B cell (primary cell): ENCODE measurements around the gene IGFBP7.

Experiments used
- CTCF ChIP-seq: fragments of 200-600 bp; IDR thresholded peaks from one replicate; pipeline ENCODE4 v1.8.0; 2022; ENCODE audit warnings: antibody characterized with exemption, mild to moderate bottlenecking
- EZH2 ChIP-seq: IDR thresholded peaks from 2 replicates; pipeline ENCODE4 v1.6.1; 2012; ENCODE audit warnings: borderline replicate concordance, low read depth, mild to moderate bottlenecking, moderate library complexity, low read length; ENCODE audit not compliant: insufficient read depth, poor library complexity, severe bottlenecking

DNA sequence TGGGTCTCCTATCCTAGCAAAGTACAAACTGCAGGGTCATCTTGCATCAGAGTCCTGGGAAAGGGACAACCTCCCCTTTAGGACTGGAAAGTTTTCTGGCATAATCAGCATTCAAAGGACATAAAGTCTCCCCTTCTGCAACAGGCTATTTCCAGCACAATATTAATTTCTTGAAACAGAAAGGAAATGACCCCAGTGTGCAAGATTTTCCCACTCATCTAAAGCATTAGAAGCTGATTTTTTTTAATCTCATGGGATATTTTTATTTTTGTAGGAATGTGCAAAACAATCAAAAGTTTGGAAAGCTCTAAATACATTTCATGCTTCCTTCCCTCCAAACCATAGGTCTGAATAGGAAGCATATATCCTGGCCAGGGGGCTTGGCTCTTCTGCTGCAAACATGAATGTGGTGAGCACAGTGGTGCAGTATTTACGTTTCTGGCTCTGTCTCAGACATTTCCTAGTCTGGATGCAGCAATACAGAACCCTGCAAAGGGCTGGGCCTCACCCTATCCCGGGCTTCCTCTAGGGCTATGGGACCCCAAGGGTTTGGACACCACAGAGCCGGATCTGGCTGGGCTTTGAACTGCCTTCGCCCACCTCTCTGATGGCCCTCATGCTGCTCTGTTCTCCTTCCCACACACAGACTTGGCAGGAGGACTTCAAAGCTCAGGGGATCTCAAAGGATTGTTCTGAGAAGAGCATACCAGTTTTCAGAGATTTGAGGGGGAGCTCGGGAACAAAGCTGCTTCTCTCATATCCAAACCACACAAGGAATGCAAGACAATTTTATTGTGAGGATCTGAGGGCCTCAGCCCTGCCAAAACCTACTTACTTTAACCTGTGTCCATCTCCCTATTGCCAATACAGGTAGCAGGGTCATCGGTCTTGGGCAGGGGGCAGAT, 66.6 kb downstream of the IGFBP7 start:
- no peak for TF ChIP-seq CTCF
- TF ChIP-seq EZH2, result no peak
